Posterior vena cava (tissue), 2 donors: ENCODE measurements around the gene NPTX2. TPM values are rescaled to one million over a fixed set of nuclear protein-coding genes. Genes with fewer than 3 reads are reported as not detected.

Source experiments
- DNase-seq: peaks from one replicate; pipeline ENCODE4 v3.0.0-alpha.2; 2020; ENCODE audit warnings: low spot score
- intact Hi-C, 2 donors: fragments of 100-400 bp; cut with DNase I; formaldehyde crosslinking; loops; one replicate each; pipeline versions ENCODE4 v1.14.1 to v1.14.2; 2022 to 2023
- total RNA-seq, 2 donors: library from RNA; stranded (reverse); fragmentation: NEBNext Ultra II Directional; extraction: Animal tissue kit (Norgen Biotek cat#: 25700); gene quantifications; one replicate each; pipeline ENCODE4 v1.2.1, GENCODE V29; 2021
- donor health status: DM: yes; HTN: yes; CAD: no.
- donor health status: DM: yes; HTN: yes; CAD: no.

Gene NPTX2
- total RNA-seq, 2 donors from 2014 or later: 1.8 to 3.3 TPM

GRCh38 chr7:98616381-98617050 is 569 bp upstream of the NPTX2 start:
- no peak for DNase-seq
- intact Hi-C loops: no loop called here

GRCh38 chr7:98617960-98618418 is 904 bp downstream of the NPTX2 start:
- DNase-seq: no peak
- intact Hi-C loops: no loop called here

DNA sequence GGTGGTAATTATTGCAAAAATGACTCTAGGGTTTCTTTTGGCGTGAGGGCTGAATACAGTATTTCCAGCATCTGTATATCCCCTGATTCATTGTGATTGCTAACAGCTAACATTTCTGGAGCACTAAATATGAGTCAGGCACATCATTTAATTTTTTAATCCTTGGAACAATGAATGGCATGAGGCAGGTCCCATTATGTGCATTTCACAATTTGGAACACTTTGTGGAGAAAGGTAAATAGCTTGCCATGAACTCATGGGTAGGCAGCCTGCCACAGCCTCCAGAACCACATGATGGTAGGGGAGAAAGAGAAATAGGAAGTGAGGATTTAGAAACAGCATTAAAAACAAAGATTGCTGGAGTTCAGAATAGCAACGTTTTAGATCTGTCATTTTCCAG is 1.7 kb downstream of the NPTX2 start:
- no peak for DNase-seq
- intact Hi-C loops: no loop called here

- no peak for DNase-seq
- intact Hi-C loops: no loop called here
These were observed 2.6 kb downstream of the NPTX2 start for GRCh38 chr7:98619450-98620321.

DNA sequence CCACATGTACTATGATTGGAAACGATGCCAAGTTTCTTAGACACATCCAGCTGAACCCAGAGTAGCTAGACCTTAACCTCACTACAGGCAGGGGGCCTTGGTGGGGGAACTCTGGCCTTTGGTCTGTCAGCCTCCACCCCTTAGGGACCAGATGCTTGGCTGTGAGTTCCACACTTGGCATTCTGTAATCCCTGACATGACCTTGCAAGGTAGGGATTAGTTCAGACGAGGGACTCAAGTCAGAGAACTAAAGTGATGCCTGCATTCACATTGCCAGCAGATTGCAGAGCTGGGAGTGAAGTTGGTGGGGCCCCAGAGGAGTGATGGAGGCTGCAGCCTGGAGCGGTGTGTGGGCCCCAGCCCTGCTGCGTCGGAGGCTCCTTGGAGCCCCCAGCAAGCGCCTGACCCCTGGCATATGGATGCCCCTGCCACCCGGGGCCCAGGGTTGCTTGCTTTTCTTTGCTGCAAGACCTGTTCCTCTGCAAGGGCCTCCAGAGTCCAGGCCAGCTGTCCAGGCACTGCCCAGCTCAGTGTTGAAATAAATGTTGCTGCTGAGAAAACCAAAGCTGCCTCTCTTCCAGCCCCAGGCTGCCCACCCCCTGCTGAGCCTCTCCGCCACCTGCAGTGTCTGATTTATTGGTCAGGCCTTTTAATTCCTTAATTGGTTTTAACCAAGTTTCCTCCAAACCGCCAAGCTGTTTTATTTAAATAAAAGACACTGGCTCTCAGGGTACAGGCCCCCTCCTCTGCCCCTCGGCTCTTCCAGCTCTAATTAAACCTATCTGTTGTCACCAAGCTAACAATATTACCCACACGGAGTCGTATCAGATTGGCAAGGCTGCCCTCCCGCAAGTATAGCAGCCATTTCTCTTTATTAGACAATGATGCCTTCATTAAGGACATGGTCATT is 4.7 kb downstream of the NPTX2 start:
- intact Hi-C loops: no loop called here
- no peak for DNase-seq

DNA sequence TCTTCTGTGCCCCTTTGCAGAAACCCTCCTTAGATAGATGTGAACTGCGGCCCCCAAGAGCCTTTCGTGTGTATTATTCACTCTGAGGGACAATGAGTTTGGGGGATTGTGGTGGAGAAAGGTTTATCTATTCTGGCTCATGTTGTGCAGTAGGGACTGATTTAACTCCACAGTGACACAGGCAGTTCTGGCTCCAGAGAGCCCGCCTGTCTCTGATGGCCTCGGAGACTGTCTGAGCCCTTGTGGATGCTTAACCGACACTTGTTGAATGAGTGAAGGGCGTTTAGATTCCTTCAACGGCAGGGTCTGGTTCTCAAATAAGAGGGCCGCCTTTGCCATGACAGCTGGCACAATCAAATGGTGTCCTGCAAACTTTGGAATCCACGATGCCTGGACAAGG is 5.8 kb downstream of the NPTX2 start:
- intact Hi-C loops: no loop called here
- no peak for DNase-seq

DNA sequence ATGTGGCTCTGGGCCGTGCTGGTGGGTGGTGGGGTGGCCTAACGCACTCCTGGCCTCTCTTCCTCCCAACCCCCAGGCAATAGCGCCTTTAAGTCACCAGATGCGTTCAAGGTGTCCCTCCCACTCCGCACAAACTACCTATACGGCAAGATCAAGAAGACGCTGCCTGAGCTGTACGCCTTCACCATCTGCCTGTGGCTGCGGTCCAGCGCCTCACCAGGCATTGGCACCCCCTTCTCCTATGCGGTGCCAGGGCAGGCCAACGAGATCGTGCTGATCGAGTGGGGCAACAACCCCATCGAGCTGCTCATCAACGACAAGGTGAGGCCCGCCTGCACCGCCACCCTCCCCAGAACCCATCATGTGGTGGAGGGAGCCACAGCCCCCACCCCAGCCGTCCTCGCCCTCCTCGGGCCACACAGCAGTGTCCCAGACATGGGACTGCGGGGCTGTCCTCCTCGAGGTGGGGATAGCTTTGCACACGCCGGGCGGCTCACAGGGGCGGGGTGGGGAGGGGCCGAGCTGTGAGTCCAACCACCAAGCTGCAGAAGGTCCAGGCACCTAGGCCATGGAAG is 7.8 kb downstream of the NPTX2 start:
- intact Hi-C loops: no loop called here

GRCh38 chr7:98626460-98627412 is 9.7 kb downstream of the NPTX2 start:
- DNase-seq: no peak
- intact Hi-C loops: no loop called here

More for the DNA sequence above, 7.8 kb downstream of the NPTX2 start:
- no peak for DNase-seq

DNA sequence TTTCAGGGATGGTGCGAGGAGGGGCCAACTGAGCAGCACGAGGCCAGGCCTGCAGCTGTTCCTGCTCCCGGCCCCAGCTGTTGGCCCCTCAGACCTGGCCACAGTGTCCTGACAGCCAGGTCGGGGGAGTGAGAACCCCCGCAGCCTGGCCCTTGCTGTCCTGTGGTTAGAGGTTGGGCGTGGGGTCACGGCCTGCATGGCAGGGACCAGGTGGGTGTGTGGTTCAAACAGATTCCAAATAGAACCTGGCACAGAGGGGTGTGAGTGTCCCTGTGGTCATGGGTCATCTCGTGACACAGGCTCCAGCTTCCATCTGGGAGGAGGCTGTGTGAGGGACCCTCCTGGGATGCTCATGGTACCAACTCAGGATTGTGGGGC is 10.3 kb downstream of the NPTX2 start:
- DNase-seq: no peak
- intact Hi-C loops: no loop called here

- intact Hi-C loops: no loop called here
- DNase-seq: no peak
These were observed 11.3 kb downstream of the NPTX2 start for GRCh38 chr7:98628418-98628817.

DNA sequence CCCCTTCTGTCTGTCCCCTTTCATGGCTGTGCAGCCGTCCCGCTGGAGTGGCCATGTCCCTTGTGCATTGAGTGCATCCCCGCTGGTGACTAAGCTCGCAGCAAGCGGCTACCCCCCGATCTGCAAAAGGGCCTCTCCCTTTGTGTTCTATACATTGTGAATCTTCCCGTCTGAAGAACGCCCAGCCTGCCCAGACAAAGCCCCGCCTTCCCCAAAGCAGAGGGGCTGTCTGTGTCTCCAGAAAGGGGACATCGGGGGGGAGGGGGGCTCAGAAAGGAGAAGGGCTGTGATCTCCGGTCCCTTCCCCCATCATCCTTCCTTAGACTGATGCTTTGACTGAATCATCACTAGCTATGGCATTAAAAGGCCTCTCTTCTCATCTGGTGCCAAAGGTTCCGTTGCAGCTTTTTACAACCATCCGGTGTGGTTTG is 11.9 kb downstream of the NPTX2 start:
- DNase-seq: no peak
- intact Hi-C loops: no loop called here

GRCh38 chr7:98630149-98630548 is 13.1 kb downstream of the NPTX2 start:
- intact Hi-C loops: no loop called here
- DNase-seq: no peak

DNA sequence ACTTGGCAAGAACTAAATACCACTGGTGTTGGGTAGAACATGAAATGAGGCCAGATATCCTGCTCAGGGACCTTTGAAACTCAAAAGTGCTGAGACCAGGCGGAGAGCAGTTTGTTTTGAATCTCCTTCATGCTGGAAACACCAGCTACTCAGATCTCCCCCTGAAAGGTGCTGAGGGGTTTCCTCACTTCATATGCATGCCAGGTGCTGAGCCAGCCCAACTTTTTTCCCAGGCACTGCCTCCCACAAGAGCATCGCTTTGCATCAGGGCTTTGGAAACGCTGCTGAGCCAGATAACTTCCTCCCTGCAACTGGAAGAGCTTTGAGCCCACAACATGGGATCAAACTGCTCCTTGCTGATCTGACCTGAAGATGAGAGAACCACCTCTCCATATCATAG is 13.7 kb downstream of the NPTX2 start:
- intact Hi-C loops: no loop called here
- no peak for DNase-seq

DNA sequence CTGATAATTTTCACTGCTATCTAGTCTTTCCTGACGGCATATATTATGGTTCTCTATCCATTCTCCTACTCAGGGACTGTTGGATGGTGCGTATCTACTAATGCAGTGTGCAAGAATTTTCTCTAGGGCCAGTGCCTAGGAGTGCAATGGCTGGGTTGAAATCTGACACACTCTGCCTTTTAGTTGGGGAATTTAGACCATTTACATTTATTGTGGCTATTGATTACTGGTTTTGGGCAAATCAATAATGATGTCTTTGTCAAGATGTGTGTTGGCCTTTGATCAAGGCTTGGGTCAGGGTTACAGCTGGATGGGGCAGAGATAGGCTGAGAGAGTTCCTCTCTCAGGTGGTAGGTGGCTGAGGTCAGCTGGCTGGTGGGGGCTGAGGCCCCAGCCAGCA is 21.8 kb downstream of the NPTX2 start:
- no peak for DNase-seq
- intact Hi-C loops: no loop called here

- no peak for DNase-seq
- intact Hi-C loops: no loop called here
These were observed 23.3 kb downstream of the NPTX2 start for GRCh38 chr7:98640375-98640774.

GRCh38 chr7:98641646-98642500 is 24.8 kb downstream of the NPTX2 start:
- DNase-seq: no peak
- intact Hi-C loops: no loop called here

DNA sequence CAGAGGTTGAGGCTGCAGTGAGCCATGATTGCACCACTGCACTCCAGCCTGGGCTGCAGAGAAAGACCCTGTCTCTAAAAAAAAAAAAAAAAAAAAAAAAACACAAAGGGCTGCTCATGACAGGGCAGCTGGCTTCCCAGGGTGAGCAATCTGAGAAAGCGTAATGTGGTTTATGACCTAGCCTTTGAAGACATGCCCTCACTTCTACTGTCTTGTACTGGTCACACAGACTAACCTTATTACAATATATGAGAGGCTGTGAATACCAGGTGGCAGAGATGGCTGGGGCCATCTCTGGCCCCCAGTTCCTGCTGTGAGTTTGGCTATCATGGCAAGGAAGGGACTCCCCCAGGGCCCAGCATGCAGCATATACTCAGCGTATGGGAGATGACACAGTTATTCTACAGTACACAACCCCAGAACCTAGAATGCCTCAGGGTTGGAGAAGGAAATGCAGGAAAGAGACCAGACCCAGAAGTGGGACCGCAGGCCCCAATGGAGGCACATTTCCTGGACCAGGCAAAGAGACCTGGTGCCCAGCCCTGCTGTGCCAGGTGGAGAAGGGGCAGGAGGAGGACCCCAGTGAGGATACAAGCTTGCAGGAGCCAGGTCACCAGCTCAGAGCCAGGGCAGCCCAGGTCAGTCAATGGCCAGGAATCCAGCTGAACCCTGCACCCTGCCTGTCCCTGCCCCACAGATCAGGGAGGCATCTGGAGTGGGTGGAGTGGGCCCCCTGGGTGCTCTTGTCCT is 26.3 kb downstream of the NPTX2 start:
- intact Hi-C loops: no loop called here
- DNase-seq: no peak
